Endometrial microvascular endothelial cells (primary cell): ENCODE results near the gene RSKR. TPM values are rescaled to one million over a fixed set of nuclear protein-coding genes. Genes with fewer than 3 reads are reported as not detected.

Experiments used
- in situ Hi-C: cut with HindIII; loops from 2 replicates; pipeline ENCODE4 v1.10.0; 2017; ENCODE audit warnings: low sequenced_read_pairs, low pct_unique_long_range_greater_than_20kb; ENCODE audit errors: inconsistent ontology term
- total RNA-seq: library from RNA; depleted of rRNA; stranded (reverse); fragments of >200 nt; gene quantifications from one replicate; pipeline ENCODE4 v1.2.3, GENCODE V29; 2015; ENCODE audit errors: inconsistent ontology term

The RSKR gene
- total RNA-seq, 1 donor from 2014 or later = 1.5 TPM

DNA sequence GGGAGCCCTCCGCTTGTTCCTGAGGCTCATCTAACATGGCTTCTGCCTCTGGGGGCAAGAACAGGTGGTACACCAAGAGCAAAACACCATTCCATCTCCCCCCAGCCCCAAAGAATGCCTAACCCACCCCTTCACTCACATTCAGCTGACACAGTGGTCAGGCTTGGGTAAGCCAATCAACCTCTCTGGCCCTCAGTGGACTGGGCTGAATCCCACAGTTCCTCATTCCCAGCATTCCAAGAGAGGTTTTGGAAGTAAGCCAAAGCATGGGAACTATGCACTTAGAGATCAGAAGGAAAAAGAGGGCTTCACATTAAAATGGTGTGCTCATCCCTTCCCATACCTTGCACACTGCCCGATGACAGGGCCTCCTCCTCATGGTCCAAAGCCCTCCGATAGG lies 50.5 kb downstream of the RSKR start:
- in situ Hi-C loops = no loop called here

Other genes with a start within 250 kb of the RSKR start
- not detected for gene SEBOX, start 249.0 kb downstream of the RSKR start, total RNA-seq
- not detected for gene VTN, start 243.9 kb downstream of the RSKR start, total RNA-seq
- 2.4 TPM for gene SARM1, start 242.5 kb downstream of the RSKR start, total RNA-seq
- gene SLC46A1, start 208.0 kb downstream of the RSKR start, total RNA-seq = 31.9 TPM
- not detected for gene SLC13A2, start 140.5 kb downstream of the RSKR start, total RNA-seq
- not detected for gene FOXN1, start 107.8 kb downstream of the RSKR start, total RNA-seq
- 28.7 TPM for gene UNC119, start 61.6 kb downstream of the RSKR start, total RNA-seq
- 69.2 TPM for gene PIGS, start 42.7 kb downstream of the RSKR start, total RNA-seq
- 8.9 TPM for gene ALDOC, start 37.3 kb downstream of the RSKR start, total RNA-seq
- gene SPAG5, start 15.2 kb downstream of the RSKR start, total RNA-seq = 63.3 TPM
- gene BLTP2, start 31.0 kb upstream of the RSKR start, total RNA-seq = 148 TPM
- gene SDF2, start 47.7 kb upstream of the RSKR start, total RNA-seq = 60.8 TPM
- gene SUPT6H, start 48.0 kb upstream of the RSKR start, total RNA-seq = 38.7 TPM
- not detected for gene PROCA1, start 97.7 kb upstream of the RSKR start, total RNA-seq
- 31.1 TPM for gene RAB34, start 103.7 kb upstream of the RSKR start, total RNA-seq
- 308 TPM for gene RPL23A, start 105.8 kb upstream of the RSKR start, total RNA-seq
- 7.7 TPM for gene TLCD1, start 112.0 kb upstream of the RSKR start, total RNA-seq
- 1.0 TPM for gene NEK8, start 114.6 kb upstream of the RSKR start, total RNA-seq
- 14.3 TPM for gene TRAF4, start 129.8 kb upstream of the RSKR start, total RNA-seq
- 23.0 TPM for gene FAM222B, start 228.6 kb upstream of the RSKR start, total RNA-seq
- 120 TPM for gene ERAL1, start 240.8 kb upstream of the RSKR start, total RNA-seq